Tibial artery (tissue), 4 donors: ENCODE measurements around the gene ERCC1.

Source experiments
- DNase-seq, 2 donors: peaks; one replicate each; pipeline ENCODE4 v3.0.0-alpha.2; 2019
- H3K27ac ChIP-seq, 2 donors: fragments of 200-600 bp; sonication (generic) in 1 of 2; 1 replicate in 1 of 2; 2 replicates in 1 of 2; pipeline ENCODE4 v1.5.1; 2018 to 2019; ENCODE audit warnings: mild to moderate bottlenecking in 1 of 2
- H3K27me3 ChIP-seq, 2 donors: fragments of 200-600 bp; sonication (generic) in 1 of 2; one replicate each; pipeline versions ENCODE4 v1.5.1 to v1.6.0; 2016 to 2019
- H3K36me3 ChIP-seq, 3 donors: fragments of 200-600 bp; sonication (generic) in 2 of 3; one replicate each; pipeline ENCODE4 v1.5.1; 2016 to 2019; ENCODE audit warnings: mild to moderate bottlenecking in 2 of 3
- H3K4me1 ChIP-seq, 4 donors: fragments of 200-600 bp; sonication (generic) in 2 of 4; 1 replicate in 3 of 4; 2 replicates in 1 of 4; pipeline ENCODE4 v1.5.1; 2016 to 2019
- H3K4me3 ChIP-seq, 2 donors: fragments of 200-600 bp; sonication (generic) in 1 of 2; 1 replicate in 1 of 2; 2 replicates in 1 of 2; pipeline ENCODE4 v1.5.1; 2018 to 2019; ENCODE audit warnings: mild to moderate bottlenecking in 2 of 2
- H3K9me3 ChIP-seq, 3 donors: fragments of 200-600 bp; sonication (generic) in 1 of 3; one replicate each; pipeline ENCODE4 v1.5.1; 2016 to 2019
- intact Hi-C: fragments of 100-400 bp; cut with DNase I; formaldehyde crosslinking; loops from one replicate; pipeline ENCODE4 v1.15.0; 2023; ENCODE audit warnings: low total_unique reads
- TF ChIP-seq, protein P1 (sequence below), 2 experiments: fragments of 200-600 bp in 1 of 2; fragments of 450-650 bp in 1 of 2; IDR thresholded peaks; one replicate each; pipeline ENCODE4 v1.5.1; 2017 to 2019; ENCODE audit warnings: antibody characterized with exemption in 2 of 2, mild to moderate bottlenecking in 1 of 2, moderate library complexity in 1 of 2

The ERCC1 gene

DNA sequence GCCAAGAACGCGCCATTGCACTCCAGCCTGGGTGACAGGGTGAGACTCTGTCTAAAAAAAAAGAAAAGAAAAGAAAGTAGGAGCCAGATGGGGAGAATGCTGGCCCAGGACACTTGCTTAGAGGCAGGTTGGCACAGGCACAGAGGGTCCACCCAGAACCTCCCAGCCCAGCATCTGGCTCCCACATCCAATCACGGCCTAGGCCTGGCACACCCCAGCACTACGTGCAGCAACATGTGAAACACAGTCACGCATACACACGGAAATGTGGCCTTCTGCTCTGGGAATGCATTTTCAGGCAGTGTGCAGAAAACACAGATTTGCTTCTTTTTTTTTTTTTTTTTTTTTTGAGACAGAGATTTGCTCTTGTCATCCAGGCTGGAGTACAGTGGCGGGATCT, 23.2 kb upstream of the ERCC1 start:
- H3K4me1 ChIP-seq, result peaks cover 5 to 41% (median 32%) of the 10 kb centered on the region in 4 donors
- peak in 1 of 2 donors; percentile 47 for DNase-seq
- intact Hi-C loops, result no loop called here
- TF ChIP-seq, protein P1, sequence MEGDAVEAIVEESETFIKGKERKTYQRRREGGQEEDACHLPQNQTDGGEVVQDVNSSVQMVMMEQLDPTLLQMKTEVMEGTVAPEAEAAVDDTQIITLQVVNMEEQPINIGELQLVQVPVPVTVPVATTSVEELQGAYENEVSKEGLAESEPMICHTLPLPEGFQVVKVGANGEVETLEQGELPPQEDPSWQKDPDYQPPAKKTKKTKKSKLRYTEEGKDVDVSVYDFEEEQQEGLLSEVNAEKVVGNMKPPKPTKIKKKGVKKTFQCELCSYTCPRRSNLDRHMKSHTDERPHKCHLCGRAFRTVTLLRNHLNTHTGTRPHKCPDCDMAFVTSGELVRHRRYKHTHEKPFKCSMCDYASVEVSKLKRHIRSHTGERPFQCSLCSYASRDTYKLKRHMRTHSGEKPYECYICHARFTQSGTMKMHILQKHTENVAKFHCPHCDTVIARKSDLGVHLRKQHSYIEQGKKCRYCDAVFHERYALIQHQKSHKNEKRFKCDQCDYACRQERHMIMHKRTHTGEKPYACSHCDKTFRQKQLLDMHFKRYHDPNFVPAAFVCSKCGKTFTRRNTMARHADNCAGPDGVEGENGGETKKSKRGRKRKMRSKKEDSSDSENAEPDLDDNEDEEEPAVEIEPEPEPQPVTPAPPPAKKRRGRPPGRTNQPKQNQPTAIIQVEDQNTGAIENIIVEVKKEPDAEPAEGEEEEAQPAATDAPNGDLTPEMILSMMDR (IDR thresholded peaks at IDR 0.05), result no peak
- no peak overlapping the region for H3K27ac ChIP-seq
- H3K4me3 ChIP-seq, result no peak overlapping the region
- H3K27me3 ChIP-seq, result no peaks in the 10 kb centered on the region
- H3K36me3 ChIP-seq, result no peaks in the 10 kb centered on the region
- no peaks in the 10 kb centered on the region for H3K9me3 ChIP-seq

DNA sequence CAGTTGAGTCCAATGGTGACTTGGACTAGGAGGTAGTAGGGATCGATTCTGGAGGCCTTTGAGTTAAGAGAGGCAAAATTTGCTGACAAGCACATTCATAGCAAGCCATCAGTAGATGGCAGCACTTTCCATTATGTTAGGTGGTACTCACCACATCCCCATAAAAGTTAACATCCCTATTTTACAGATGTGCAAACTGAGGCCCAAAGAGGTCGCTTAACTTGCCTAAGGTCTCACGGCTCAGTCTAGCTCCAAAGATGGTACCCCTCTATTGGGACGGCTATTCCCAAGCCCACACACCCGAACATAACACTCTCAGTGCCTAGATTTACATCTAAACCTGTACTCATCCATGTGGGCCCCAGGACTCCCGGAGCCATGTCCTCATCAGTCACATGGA, 22.6 kb upstream of the ERCC1 start:
- intact Hi-C loops, result no loop called here
- Histone ChIP-seq H3K27me3 (no peaks in the 10 kb centered on the region), H3K4me1 (peaks cover 5 to 36% (median 28%) of the 10 kb centered on the region in 4 donors), H3K27ac (no peak overlapping the region), H3K9me3 (no peaks in the 10 kb centered on the region), H3K4me3 (no peak overlapping the region), H3K36me3 (no peaks in the 10 kb centered on the region)
- TF ChIP-seq, protein P1 (IDR thresholded peaks at IDR 0.05), result peak in 1 of 2 experiments; percentile 10
- no peak for DNase-seq

DNA sequence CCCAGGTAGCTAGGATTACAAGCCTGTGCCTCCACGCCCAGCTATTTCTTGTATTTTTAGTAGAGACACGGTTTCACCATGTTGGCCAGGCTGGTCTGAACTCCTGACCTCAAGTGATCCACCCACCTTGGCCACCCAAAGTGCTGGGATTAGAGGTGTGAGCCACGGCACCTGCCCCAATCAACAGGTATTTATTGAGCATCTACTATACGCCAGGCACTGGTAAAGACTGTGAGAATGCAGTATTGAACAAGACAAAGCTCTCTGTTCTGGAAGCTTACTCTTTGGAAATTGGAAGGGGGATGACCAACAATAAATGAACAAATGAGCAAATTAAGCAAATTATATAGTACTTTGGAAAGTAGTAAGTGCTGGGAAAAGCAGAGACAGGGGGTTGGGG, 21.4 kb upstream of the ERCC1 start:
- Histone ChIP-seq H3K27me3 (no peaks in the 10 kb centered on the region), H3K9me3 (no peaks in the 10 kb centered on the region), H3K27ac (peak overlapping the region; percentile 95 to 96), H3K4me1 (peaks cover 5 to 38% (median 28%) of the 10 kb centered on the region in 4 donors), H3K36me3 (no peaks in the 10 kb centered on the region), H3K4me3 (no peak overlapping the region)
- DNase-seq, result no peak
- TF ChIP-seq, protein P1 (IDR thresholded peaks at IDR 0.05), result no peak
- intact Hi-C loops, result no loop called here

DNA sequence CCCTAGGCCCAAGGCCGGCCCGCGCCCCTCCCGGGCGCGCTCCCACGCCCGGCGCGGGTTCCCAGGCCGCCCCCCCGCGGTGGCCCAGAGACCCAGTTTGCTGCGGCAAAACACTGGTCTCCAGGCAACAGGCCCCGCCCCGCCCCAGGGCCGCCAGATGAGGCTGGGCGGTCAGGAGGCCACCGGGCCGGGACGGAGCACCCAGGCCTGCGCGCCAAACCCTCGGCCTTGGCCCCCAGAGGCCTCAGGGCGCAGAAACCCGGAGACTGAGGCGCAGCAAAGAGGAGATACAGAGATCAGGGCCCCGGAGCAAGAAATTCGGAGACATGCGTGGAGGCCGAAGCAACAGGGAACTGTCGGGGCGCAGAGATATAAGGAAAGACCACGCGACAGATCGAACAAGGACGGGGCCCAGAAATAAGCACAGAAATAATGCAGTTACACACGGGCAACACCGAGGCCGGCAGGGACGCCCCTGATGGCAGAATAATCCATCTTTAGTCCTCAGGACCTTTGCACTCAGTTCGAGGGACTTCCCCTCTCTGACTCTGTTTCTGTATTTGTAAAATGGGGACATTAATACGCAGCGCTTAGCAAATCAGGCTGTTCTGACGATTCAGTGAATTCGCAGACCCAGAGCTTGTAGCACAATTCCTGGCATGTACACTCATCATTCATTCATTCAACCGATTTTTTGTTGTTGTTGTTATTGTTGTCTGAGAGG, 20.8 kb upstream of the ERCC1 start:
- peak overlapping the region; percentile 95 to 96 for H3K27ac ChIP-seq
- peak; percentile 94 to 98 for DNase-seq
- intact Hi-C loops, result no loop called here
- no peaks in the 10 kb centered on the region for H3K27me3 ChIP-seq
- no peaks in the 10 kb centered on the region for H3K9me3 ChIP-seq
- TF ChIP-seq, protein P1 (IDR thresholded peaks at IDR 0.05), result no peak
- no peaks in the 10 kb centered on the region for H3K36me3 ChIP-seq
- H3K4me1 ChIP-seq, result peaks cover 5 to 37% (median 26%) of the 10 kb centered on the region in 4 donors
- H3K4me3 ChIP-seq, result peak overlapping the region; percentile 46 to 56

DNA sequence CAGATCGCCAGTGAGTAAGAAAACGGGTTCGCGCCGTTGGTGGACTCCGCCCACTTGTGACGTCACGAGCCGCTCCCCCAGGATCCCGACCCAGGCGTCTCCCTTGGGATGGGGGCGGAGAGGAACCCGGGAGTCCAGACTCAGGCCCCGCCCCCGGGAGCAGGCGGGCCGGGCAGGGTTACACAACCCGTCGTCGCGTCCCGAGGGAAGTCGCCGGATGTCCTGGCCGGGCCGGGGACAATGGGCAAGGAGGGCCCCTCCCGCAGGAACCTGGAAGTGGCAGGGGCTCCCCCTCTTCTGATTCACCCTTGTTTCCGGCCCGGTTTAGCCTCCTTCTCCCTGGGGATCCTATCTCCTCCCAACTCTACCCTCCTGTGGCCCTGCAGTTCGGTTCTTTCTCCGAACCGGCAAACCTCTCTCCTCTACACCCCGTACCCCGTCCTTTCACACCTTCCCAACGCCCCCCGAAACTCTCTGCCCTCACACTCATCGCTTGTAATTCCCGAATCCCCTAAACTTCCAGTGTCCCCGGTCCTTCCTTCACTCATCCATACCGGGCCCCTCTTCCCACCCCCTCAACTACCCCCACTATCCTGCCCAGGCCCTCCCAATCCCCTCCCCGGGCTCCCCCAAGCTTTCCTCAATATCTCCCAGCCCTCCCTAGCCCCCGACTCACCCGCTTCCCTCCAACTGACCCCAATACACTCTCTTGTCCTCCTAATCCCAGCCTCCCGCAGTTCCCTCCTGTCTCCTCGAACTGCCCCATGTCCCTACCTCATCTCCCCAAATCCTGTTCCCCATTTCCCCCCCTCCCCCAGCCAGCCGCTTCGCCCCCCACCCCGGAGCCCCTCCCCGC, 20.0 kb upstream of the ERCC1 start:
- intact Hi-C loops, result no loop called here
- H3K9me3 ChIP-seq, result no peaks in the 10 kb centered on the region
- no peaks in the 10 kb centered on the region for H3K27me3 ChIP-seq
- peaks cover 5 to 34% (median 26%) of the 10 kb centered on the region in 4 donors for H3K4me1 ChIP-seq
- peak; percentile 98 to 99 for DNase-seq
- no peaks in the 10 kb centered on the region for H3K36me3 ChIP-seq
- H3K4me3 ChIP-seq, result peak overlapping the region; percentile 46 to 56
- TF ChIP-seq, protein P1 (IDR thresholded peaks at IDR 0.05), result no peak
- H3K27ac ChIP-seq, result peak overlapping the region; percentile 95 to 96
